ENCODE measurements around the gene PRR4. TPM values are rescaled to one million over a fixed set of nuclear protein-coding genes. Genes with fewer than 3 reads are reported as not detected.

Gene PRR4
- polyA plus RNA-seq, 1 of the 3 experiments (the other 2 are of a cell fraction): 4.3 TPM

DNA sequence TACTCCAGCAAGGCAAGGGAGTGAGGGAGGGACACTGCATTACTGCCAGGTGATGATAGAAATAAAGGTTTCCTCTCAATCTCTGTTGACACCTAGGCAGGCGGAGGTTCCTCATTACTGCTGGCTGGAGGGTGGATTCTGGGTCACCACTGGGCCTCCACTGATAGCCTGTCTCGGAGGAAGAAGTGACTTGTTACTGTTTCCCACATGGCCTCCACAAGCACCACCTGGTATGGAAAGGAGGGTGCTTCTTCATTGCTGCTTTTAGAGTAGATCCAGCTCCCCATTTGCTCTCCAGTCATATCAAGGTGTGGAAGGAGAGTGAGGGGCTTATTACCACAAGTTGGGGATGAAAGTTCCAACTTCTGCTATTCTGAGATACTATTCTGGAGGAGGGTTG is 6.4 kb downstream of the PRR4 start:
- Histone ChIP-seq H3K4me2 (no peak overlapping the region), H3K27ac (ENCODE audit: low read depth in 2 of 2, low read length in 1 of 2) (no peak overlapping the region), H4K20me1 (ENCODE audit: insufficient read depth) (no peaks in the 10 kb centered on the region), H3K79me2 (ENCODE audit: insufficient read depth) (no peaks in the 10 kb centered on the region), H3K9me2 (no peaks in the 10 kb centered on the region), H3K9me3 (no peaks in the 10 kb centered on the region), H3K9ac (no peak overlapping the region), H3K4me3 (ENCODE audit: low read depth in 2 of 2, low read length in 1 of 2) (no peak overlapping the region), H3K4me1 (ENCODE audit: control insufficient read depth in 1 of 2, insufficient read depth in 2 of 2, low read depth in 1 of 2, low read length in 1 of 2) (no peaks in the 10 kb centered on the region), H3K36me3 (replicated peaks in 1 of 2; ENCODE audit: control insufficient read depth in 1 of 2, insufficient read depth in 2 of 2, low read length in 1 of 2) (peaks cover 15 to 28% of the 10 kb centered on the region in 2 experiments), H3F3A (replicated peaks; ENCODE audit: insufficient read depth) (peaks cover 4% of the 10 kb centered on the region), H3K27me3 (ENCODE audit: insufficient read depth) (no peaks in the 10 kb centered on the region), H2AFZ (ENCODE audit: low read depth) (no peak overlapping the region)
- ChIA-PET POLR2A (no interaction called here), CTCF (interaction anchor here (1.0 kb wide), 1 partner anchor 32 kb away, joined by 3 read pairs; no protein-coding TSS in a partner anchor)
- no peak for TF ChIP-seq ELF1 (IDR thresholded peaks at IDR 0.05)
- no peak for TF ChIP-seq POLR2AphosphoS5 (IDR thresholded peaks at IDR 0.05; ENCODE audit: low read depth, low read length)
- no peak for TF ChIP-seq NFIC (IDR thresholded peaks at IDR 0.05; ENCODE audit: borderline replicate concordance)
- TF ChIP-seq EZH2phosphoT487 (IDR thresholded peaks at IDR 0.05; ENCODE audit: borderline replicate concordance, low read depth): no peak
- no peak for TF ChIP-seq GATA2 (CRISPR knock-in tag; IDR thresholded peaks at IDR 0.05)
- no peak for TF ChIP-seq GABPA (IDR thresholded peaks at IDR 0.05; ENCODE audit: low read depth)
- WGBS (ENCODE audit: low lambda C conversion rate): 96% methylated on average over 2 of the region's 2 CpGs
- DNase-seq: no peak

- H3K36me3 ChIP-seq (replicated peaks in 1 of 2; ENCODE audit: control insufficient read depth in 1 of 2, insufficient read depth in 2 of 2, low read length in 1 of 2): peaks cover 10 to 14% of the 10 kb centered on the region in 2 experiments
- H3K4me3 ChIP-seq (ENCODE audit: low read depth in 2 of 2, low read length in 1 of 2): no peak overlapping the region
- peaks cover 4% of the 10 kb centered on the region for H3F3A ChIP-seq (replicated peaks; ENCODE audit: insufficient read depth)
- no peak overlapping the region for H3K4me2 ChIP-seq
- TF ChIP-seq POLR2AphosphoS5 (IDR thresholded peaks at IDR 0.05; ENCODE audit: low read depth, low read length) (no peak), FOSL2 (IDR thresholded peaks at IDR 0.05; ENCODE audit: borderline replicate concordance, low read depth) (no peak), USF2 (IDR thresholded peaks at IDR 0.05; ENCODE audit: borderline replicate concordance, low read depth, low read length) (no peak), FOXJ3 (CRISPR knock-in tag; IDR thresholded peaks at IDR 0.05) (no peak), CTCF (IDR thresholded peaks at IDR 0.05) (no peak), NRF1 (IDR thresholded peaks at IDR 0.05; ENCODE audit: low read depth, low read length) (no peak), RCOR1 (IDR thresholded peaks at IDR 0.05; ENCODE audit: low read length) (no peak), JUND (IDR thresholded peaks at IDR 0.05) (no peak), ZBTB33 (IDR thresholded peaks at IDR 0.05; ENCODE audit: borderline replicate concordance, low read depth) (no peak), TCF12 (IDR thresholded peaks at IDR 0.05) (no peak), RFX5 (IDR thresholded peaks at IDR 0.05; ENCODE audit: low read length) (no peak), FOXM1 (IDR thresholded peaks at IDR 0.05; ENCODE audit: low read depth) (no peak), EP300 (IDR thresholded peaks at IDR 0.05; ENCODE audit: borderline replicate concordance in 1 of 2, low read depth in 1 of 2, low read length in 1 of 2) (no peak)
- TF ChIP-seq, protein P1, sequence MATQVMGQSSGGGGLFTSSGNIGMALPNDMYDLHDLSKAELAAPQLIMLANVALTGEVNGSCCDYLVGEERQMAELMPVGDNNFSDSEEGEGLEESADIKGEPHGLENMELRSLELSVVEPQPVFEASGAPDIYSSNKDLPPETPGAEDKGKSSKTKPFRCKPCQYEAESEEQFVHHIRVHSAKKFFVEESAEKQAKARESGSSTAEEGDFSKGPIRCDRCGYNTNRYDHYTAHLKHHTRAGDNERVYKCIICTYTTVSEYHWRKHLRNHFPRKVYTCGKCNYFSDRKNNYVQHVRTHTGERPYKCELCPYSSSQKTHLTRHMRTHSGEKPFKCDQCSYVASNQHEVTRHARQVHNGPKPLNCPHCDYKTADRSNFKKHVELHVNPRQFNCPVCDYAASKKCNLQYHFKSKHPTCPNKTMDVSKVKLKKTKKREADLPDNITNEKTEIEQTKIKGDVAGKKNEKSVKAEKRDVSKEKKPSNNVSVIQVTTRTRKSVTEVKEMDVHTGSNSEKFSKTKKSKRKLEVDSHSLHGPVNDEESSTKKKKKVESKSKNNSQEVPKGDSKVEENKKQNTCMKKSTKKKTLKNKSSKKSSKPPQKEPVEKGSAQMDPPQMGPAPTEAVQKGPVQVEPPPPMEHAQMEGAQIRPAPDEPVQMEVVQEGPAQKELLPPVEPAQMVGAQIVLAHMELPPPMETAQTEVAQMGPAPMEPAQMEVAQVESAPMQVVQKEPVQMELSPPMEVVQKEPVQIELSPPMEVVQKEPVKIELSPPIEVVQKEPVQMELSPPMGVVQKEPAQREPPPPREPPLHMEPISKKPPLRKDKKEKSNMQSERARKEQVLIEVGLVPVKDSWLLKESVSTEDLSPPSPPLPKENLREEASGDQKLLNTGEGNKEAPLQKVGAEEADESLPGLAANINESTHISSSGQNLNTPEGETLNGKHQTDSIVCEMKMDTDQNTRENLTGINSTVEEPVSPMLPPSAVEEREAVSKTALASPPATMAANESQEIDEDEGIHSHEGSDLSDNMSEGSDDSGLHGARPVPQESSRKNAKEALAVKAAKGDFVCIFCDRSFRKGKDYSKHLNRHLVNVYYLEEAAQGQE (IDR thresholded peaks at IDR 0.05; ENCODE audit: low read depth, low read length): no peak
- no peak overlapping the region for H3K27ac ChIP-seq (ENCODE audit: low read depth in 2 of 2, low read length in 1 of 2)
- no peaks in the 10 kb centered on the region for H3K79me2 ChIP-seq (ENCODE audit: insufficient read depth)
- H3K9me3 ChIP-seq: no peaks in the 10 kb centered on the region
- no peaks in the 10 kb centered on the region for H3K4me1 ChIP-seq (ENCODE audit: control insufficient read depth in 1 of 2, insufficient read depth in 2 of 2, low read depth in 1 of 2, low read length in 1 of 2)
- CTCF ChIA-PET: no interaction called here
- no peaks in the 10 kb centered on the region for H4K20me1 ChIP-seq (ENCODE audit: insufficient read depth)
- H3K27me3 ChIP-seq (ENCODE audit: insufficient read depth): no peaks in the 10 kb centered on the region
- H2AFZ ChIP-seq (ENCODE audit: low read depth): no peak overlapping the region
- POLR2A ChIA-PET: no interaction called here
- no peaks in the 10 kb centered on the region for H3K9me2 ChIP-seq
- DNase-seq: no peak
- 94% methylated on average over 3 of the region's 3 CpGs for WGBS (ENCODE audit: low lambda C conversion rate)
- H3K9ac ChIP-seq: no peak overlapping the region
These were observed 10.8 kb downstream of the PRR4 start for GRCh38 chr12:10838461-10838860.

Data from SK-N-SH (cell line).